Type B pancreatic cell (in vitro differentiated cells): ENCODE results near the gene NR5A2. TPM values are rescaled to one million over a fixed set of nuclear protein-coding genes. Genes with fewer than 3 reads are reported as not detected.

Experiments
- DNase-seq: peaks from one replicate; pipeline ENCODE4 v3.0.0; 2021; ENCODE audit warnings: mixed read lengths; ENCODE audit not compliant: unreplicated experiment; ENCODE audit errors: extremely low spot score
- H3K27ac Mint-ChIP-seq: 2 replicates; pipeline ENCODE4 v1.8.0; 2021; ENCODE audit warnings: mild to moderate bottlenecking, mixed read lengths
- H3K27me3 Mint-ChIP-seq: 2 replicates; pipeline ENCODE4 v1.8.0; 2021; ENCODE audit warnings: mixed read lengths
- H3K36me3 Mint-ChIP-seq: 2 replicates; pipeline ENCODE4 v1.8.0; 2021; ENCODE audit warnings: mixed read lengths
- H3K4me1 Mint-ChIP-seq: one replicate; pipeline ENCODE4 v1.8.0; 2021; ENCODE audit warnings: mixed read lengths; ENCODE audit not compliant: unreplicated experiment
- H3K4me3 Mint-ChIP-seq: 2 replicates; pipeline ENCODE4 v1.8.0; 2021; ENCODE audit warnings: mild to moderate bottlenecking, mixed read lengths
- H3K9me3 Mint-ChIP-seq: 2 replicates; pipeline ENCODE4 v1.8.0; 2021; ENCODE audit warnings: mixed read lengths
- total RNA-seq: library from RNA; stranded (reverse); gene quantifications from 2 replicates; pipeline ENCODE4 v1.2.1, GENCODE V29; 2021; ENCODE audit warnings: low replicate concordance
- TF ChIP-seq, protein P1 (sequence below): fragments of 200-600 bp; sonication (generic); conservative IDR thresholded peaks from 2 replicates; pipeline ENCODE4 v1.5.0; 2021; ENCODE audit warnings: antibody characterized with exemption, mild to moderate bottlenecking

Gene NR5A2
- total RNA-seq, 1 donor from 2014 or later: 3.5 TPM

DNA sequence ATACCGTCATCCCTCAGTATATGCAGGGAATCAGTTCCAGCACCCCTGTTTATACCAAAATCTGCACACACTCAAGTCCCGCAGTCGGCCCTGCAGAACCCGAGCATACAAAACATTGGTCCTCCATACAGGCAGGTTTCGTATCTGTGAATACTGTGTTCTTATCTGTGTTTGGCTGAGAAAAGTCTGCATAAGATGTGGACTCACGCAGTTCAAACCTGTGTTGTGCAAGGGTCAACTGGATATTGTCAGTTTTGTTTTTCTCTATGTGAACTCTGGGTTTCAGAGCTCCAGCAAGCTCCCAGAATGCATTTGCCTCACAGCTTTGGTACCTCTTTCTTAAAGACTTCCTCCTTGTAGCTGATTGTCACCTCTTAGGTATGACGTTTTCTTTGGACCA is 100.6 kb downstream of the NR5A2 start:
- TF ChIP-seq, protein P1, sequence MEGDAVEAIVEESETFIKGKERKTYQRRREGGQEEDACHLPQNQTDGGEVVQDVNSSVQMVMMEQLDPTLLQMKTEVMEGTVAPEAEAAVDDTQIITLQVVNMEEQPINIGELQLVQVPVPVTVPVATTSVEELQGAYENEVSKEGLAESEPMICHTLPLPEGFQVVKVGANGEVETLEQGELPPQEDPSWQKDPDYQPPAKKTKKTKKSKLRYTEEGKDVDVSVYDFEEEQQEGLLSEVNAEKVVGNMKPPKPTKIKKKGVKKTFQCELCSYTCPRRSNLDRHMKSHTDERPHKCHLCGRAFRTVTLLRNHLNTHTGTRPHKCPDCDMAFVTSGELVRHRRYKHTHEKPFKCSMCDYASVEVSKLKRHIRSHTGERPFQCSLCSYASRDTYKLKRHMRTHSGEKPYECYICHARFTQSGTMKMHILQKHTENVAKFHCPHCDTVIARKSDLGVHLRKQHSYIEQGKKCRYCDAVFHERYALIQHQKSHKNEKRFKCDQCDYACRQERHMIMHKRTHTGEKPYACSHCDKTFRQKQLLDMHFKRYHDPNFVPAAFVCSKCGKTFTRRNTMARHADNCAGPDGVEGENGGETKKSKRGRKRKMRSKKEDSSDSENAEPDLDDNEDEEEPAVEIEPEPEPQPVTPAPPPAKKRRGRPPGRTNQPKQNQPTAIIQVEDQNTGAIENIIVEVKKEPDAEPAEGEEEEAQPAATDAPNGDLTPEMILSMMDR: no peak
- Mint-ChIP-seq H3K9me3 (no peaks in the 10 kb centered on the region), H3K27me3 (no peaks in the 10 kb centered on the region), H3K4me1 (peaks cover 12% of the 10 kb centered on the region), H3K4me3 (no peak overlapping the region), H3K27ac (no peak overlapping the region), H3K36me3 (no peaks in the 10 kb centered on the region)
- DNase-seq: no peak

DNA sequence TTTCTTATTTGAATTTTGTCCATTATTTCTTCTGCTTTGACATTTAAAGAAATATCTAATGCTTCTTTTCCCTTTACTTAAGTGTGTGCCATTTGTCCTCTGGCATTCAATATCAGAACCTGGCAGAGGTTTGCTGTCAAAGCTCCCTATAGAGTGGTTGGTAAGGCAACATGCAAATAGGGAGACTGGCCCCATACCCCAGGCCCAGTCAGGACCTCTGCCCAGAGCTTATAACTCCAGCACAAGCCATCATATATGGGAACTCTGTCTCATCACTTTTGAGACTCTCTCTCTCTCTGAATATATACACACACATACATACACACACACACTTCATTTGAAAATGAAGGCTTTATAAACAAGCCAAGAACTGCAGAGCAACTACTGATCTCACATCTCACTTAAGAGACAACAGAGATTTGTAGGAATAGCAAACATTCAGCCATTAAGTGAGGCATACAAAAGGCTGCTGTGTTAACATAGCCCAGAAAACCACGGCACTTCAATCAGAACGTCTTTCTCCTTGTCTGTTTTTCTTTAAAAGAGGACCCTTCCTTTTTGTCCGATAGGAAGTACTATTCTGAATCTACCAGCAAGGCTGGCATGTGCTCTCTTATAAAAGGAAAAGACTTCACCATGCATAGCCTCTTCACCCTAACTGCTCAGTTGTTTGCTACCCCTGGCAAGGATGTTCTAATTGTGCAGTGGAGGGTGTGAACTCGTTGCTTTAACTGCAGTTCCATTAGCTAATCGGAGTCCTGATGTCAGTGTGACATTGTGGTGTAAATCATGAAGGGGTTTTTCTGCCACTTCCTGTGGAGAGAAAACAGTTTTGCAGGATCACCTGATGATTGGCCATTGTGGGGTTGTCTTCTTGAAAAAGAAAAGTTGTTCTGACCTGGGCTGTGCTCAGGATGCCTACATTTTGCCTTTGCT is 101.7 kb downstream of the NR5A2 start:
- Mint-ChIP-seq H3K4me1 (peaks cover 12% of the 10 kb centered on the region), H3K27ac (peak overlapping the region; percentile 19), H3K36me3 (no peaks in the 10 kb centered on the region), H3K4me3 (no peak overlapping the region), H3K27me3 (no peaks in the 10 kb centered on the region), H3K9me3 (no peaks in the 10 kb centered on the region)
- DNase-seq: no peak
- TF ChIP-seq, protein P1: no peak

DNA sequence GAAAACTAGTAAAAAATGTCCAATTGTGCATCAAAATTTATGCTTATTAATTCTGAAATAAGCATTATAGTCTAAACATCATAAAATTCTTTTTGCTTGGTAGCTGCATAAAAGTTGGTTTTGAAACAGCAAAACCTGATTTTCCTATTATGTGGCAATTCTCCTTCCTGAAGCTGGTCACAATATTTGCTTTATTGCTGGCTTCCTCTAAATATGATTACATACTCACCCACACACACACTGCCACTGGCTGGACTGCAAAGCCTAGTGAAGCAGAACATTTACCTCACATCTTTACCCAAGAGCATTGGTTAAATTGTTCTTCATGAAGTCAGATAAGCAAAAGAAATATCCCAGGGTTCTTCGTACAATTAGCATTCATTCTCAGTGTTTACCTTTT is 103.0 kb downstream of the NR5A2 start:
- TF ChIP-seq, protein P1: no peak
- Mint-ChIP-seq H3K27me3 (no peaks in the 10 kb centered on the region), H3K4me1 (peaks cover 12% of the 10 kb centered on the region), H3K36me3 (no peaks in the 10 kb centered on the region), H3K27ac (no peak overlapping the region), H3K4me3 (no peak overlapping the region), H3K9me3 (no peaks in the 10 kb centered on the region)
- no peak for DNase-seq

DNA sequence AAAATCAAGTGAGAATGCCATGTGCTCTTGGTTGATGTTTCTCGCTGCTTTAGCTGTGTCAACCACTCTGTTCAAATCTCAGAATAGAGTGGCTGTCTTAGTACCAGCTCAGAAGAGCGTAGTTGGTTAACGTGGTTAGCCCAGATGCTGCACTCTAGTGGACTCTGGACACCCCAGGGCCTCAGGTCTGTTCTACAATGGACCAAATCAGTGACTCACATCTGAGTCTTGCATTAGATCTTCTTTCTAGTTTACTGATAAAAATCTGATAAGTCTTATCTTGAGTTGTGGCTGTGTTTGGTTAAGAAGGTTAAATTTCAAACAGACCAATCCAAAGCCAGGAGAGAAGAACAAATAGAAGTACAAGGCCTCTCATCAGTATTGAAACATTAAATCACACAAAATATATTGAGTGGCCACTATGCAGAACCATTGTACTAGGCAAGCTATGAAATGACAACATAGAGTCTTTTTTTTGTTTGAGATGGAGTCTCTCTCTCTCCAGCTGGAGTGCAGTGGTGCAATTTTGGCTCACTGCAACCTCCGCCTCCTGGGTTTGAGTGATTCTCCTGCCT is 104.1 kb downstream of the NR5A2 start:
- H3K27me3 Mint-ChIP-seq: no peaks in the 10 kb centered on the region
- TF ChIP-seq, protein P1: no peak
- H3K36me3 Mint-ChIP-seq: no peaks in the 10 kb centered on the region
- H3K9me3 Mint-ChIP-seq: no peaks in the 10 kb centered on the region
- DNase-seq: no peak
- peaks cover 12% of the 10 kb centered on the region for H3K4me1 Mint-ChIP-seq
- H3K27ac Mint-ChIP-seq: no peak overlapping the region
- no peak overlapping the region for H3K4me3 Mint-ChIP-seq

DNA sequence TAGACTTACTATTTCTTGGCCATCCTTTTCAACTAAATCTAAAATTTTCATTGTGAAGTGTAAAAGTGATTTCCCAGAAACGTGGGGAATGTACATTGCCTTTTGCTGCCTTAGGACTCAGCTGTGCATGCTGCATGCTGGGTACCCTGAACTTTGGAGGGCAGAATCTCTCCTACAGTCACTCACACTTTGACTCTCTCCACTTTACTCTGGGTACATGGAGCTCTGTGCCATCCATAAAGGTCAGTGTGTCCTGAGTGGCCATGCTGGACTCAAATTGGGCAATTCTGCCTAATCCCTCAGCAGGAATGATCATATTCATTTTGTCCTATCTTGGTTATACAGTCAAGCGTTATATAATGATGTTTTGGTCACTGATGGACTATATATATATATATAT is 105.6 kb downstream of the NR5A2 start:
- H3K36me3 Mint-ChIP-seq: no peaks in the 10 kb centered on the region
- H3K4me1 Mint-ChIP-seq: peaks cover 12% of the 10 kb centered on the region
- DNase-seq: no peak
- H3K27ac Mint-ChIP-seq: no peak overlapping the region
- TF ChIP-seq, protein P1: no peak
- H3K9me3 Mint-ChIP-seq: no peaks in the 10 kb centered on the region
- no peaks in the 10 kb centered on the region for H3K27me3 Mint-ChIP-seq
- H3K4me3 Mint-ChIP-seq: no peak overlapping the region
